MV-4-11 (cell line): Measurements from ENCODE around the gene CKM.
A peak's percentile ranks its signal among the peaks of the same experiment; 100 is the strongest.

Source experiments
- DNase-seq: peaks from one replicate; lab custom pipeline; 2025; lab: John Stamatoyannopoulos, UW

CKM gene

GRCh38 chr19:45322744-45323281 lies at the start of gene CKM:
Gene CKM, minus strand, starts transcription at chr19:45322875. Its CDS starts 3,162 bp downstream, at chr19:45319713.
- no peak for DNase-seq

- peak; percentile 99 for DNase-seq
These were observed 47.9 kb upstream of the CKM start, which contains the start of gene ERCC2 for GRCh38 chr19:45370410-45371204. Gene ERCC2, minus strand, starts transcription at chr19:45370573. Its CDS starts 33 bp downstream, at chr19:45370540.

GRCh38 chr19:45368737-45369340 lies 46.2 kb upstream of the CKM start:
- no peak for DNase-seq

GRCh38 chr19:45368127-45368526 lies 45.5 kb upstream of the CKM start:
- DNase-seq: no peak

- no peak for DNase-seq
These were observed 42.0 kb upstream of the CKM start for GRCh38 chr19:45364696-45365095.

GRCh38 chr19:45363861-45364459 lies 41.3 kb upstream of the CKM start:
- no peak for DNase-seq

- no peak for DNase-seq
These were observed 39.6 kb upstream of the CKM start for GRCh38 chr19:45362291-45362690.

- no peak for DNase-seq
These were observed 38.9 kb upstream of the CKM start for GRCh38 chr19:45361608-45362007.

GRCh38 chr19:45358213-45358792 lies 35.6 kb upstream of the CKM start:
- no peak for DNase-seq

- no peak for DNase-seq
These were observed 34.7 kb upstream of the CKM start for GRCh38 chr19:45357445-45357783.

- no peak for DNase-seq
These were observed 34.2 kb upstream of the CKM start for GRCh38 chr19:45356760-45357444.

- DNase-seq: no peak
These were observed 33.2 kb upstream of the CKM start for GRCh38 chr19:45355910-45356309.

- no peak for DNase-seq
These were observed 32.7 kb upstream of the CKM start for GRCh38 chr19:45355402-45355801.

GRCh38 chr19:45354241-45354842 lies 31.7 kb upstream of the CKM start:
- DNase-seq: no peak

GRCh38 chr19:45352914-45353796 lies 30.5 kb upstream of the CKM start:
- DNase-seq: no peak

GRCh38 chr19:45352471-45352870 lies 29.8 kb upstream of the CKM start:
- DNase-seq: no peak

GRCh38 chr19:45352062-45352461 lies 29.4 kb upstream of the CKM start:
- DNase-seq: no peak

- DNase-seq: no peak
These were observed 28.8 kb upstream of the CKM start for GRCh38 chr19:45351401-45351952.

- no peak for DNase-seq
These were observed 27.9 kb upstream of the CKM start for GRCh38 chr19:45350477-45351058.

- DNase-seq: no peak
These were observed 26.8 kb upstream of the CKM start for GRCh38 chr19:45349430-45349941.
